KOPT-K1 (cell line): ENCODE results near the gene CCDC182.

Source experiments
- H3K27ac ChIP-seq: fragments of 200-600 bp; sonication (generic); 2 replicates; pipeline ENCODE4 v1.5.1; 2016; ENCODE audit warnings: antibody characterized with exemption, mild to moderate bottlenecking, low read depth, low read length; ENCODE audit not compliant: poor library complexity, severe bottlenecking
- H3K36me3 ChIP-seq: fragments of 200-600 bp; sonication (generic); 2 replicates; pipeline ENCODE4 v1.5.1; 2017; ENCODE audit warnings: antibody characterized with exemption, mild to moderate bottlenecking, low read length, moderate library complexity; ENCODE audit not compliant: insufficient read depth
- H3K9me3 ChIP-seq: fragments of 200-600 bp; sonication (generic); 2 replicates; pipeline ENCODE4 v1.5.1; 2017; ENCODE audit warnings: antibody characterized with exemption, low read length, mild to moderate bottlenecking; ENCODE audit not compliant: insufficient read depth, poor library complexity, severe bottlenecking

CCDC182 gene

GRCh38 chr17:57747221-57748017 is 2.3 kb upstream of the CCDC182 start:
- no peaks in the 10 kb centered on the region for H3K36me3 ChIP-seq
- H3K27ac ChIP-seq = peak overlapping the region; percentile 58
- no peaks in the 10 kb centered on the region for H3K9me3 ChIP-seq

DNA sequence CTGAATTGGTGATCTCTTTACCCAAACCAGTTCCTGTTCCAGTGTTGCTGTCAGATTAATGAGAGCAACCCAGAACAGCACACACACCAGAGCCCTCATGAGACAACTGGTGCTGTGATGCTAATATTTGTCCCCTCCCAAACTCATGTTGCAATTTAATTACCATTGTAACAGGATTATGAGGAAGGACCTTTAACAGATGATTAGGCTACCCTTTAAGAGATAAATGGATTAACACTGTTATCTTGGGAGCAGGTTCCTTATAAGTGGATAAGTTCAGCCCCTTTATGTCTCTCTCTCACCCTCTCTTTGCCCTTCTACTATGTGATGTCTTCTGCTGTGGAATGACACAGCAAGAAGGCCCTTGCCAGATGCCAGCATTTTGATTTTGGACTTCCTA is 1.1 kb upstream of the CCDC182 start:
- no peak overlapping the region for H3K27ac ChIP-seq
- H3K36me3 ChIP-seq = no peaks in the 10 kb centered on the region
- no peaks in the 10 kb centered on the region for H3K9me3 ChIP-seq

DNA sequence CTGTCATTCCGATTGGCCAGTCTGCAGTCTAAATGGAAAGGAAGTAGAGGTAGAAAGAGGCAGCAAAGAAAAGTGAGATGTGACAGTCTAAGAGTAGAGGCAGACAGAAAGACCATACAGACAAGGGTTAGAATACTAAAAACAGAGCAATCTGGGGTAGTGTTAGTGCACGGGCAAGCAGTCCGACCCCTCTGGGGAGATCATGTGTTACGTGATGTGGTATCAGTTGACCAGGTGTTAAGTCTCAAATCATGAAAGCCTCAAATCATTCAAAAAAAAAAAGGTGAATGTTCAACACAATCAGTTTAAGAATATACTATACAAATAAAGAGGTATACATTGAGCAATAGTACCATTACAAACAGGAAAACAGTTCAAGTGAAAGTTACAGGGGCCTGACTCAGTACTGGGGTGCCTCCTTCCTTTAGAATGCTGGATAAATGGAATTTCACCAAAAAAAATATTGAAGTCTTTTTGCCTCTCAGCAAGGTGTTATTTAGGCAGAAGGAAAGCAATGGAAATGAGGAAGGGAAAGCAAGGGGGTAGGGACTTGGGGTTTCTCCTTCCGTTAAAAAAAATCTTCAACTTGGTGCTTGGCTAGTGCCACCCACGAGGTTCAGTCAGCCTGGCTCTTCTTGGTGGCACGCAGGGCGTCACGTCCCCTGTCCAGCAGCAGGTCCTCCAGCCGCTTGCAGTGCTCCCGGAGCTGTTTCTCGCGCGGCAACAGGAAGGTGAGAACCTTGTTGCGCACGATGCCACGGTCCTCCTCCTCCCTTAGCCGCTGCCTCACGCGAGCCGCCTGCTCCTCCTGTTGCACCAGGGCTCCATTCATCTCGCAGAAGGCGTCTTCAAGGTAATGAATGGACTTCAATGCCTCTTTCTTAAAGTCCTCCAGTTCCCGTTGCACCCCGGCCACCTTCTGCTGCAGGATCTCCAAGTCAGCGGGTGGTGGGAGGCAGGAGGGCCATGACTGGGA is 616 bp downstream of the CCDC182 start:
- Histone ChIP-seq H3K9me3 (no peaks in the 10 kb centered on the region), H3K36me3 (no peaks in the 10 kb centered on the region), H3K27ac (no peak overlapping the region)

DNA sequence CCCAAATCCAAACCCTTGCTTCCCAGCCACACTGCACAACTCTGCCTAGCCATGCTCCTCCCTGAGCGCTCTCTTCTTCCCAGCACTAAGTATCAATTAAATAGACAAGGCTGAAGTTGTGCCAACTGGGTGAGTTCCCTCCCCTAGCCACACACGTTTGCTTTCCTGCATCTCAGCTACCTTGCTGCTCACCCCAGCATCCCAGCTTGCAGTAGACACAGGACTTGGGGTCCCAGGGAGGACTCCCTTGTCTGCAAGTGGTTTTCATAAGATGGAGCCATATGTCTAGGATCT is 4.9 kb downstream of the CCDC182 start:
- Histone ChIP-seq H3K9me3 (no peaks in the 10 kb centered on the region), H3K36me3 (no peaks in the 10 kb centered on the region), H3K27ac (no peak overlapping the region)

- H3K36me3 ChIP-seq = no peaks in the 10 kb centered on the region
- H3K27ac ChIP-seq = no peak overlapping the region
- no peaks in the 10 kb centered on the region for H3K9me3 ChIP-seq
Observed at GRCh38 chr17:57739402-57740234, 5.5 kb downstream of the CCDC182 start.

- H3K27ac ChIP-seq = no peak overlapping the region
- no peaks in the 10 kb centered on the region for H3K36me3 ChIP-seq
- H3K9me3 ChIP-seq = no peaks in the 10 kb centered on the region
Observed at GRCh38 chr17:57737450-57737849, 7.6 kb downstream of the CCDC182 start.

DNA sequence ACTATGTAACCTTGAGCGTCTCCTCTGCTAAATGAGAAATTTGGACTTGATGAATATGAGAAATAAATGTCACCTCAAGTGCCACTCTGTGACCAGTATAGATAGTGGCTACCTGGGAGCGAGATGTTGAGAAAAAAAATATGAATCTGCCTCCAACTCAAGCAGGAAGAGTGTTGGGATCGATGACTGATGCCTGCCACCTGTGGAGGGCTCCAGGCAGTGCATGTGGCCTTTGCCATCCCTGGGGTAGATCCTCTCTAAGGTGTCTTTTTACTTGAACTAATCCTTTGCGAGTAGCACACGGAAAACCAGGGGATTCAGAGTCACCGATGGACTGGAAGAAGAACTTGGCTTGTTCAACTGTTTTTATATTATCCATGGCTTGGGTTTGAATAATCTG is 9.4 kb downstream of the CCDC182 start:
- no peaks in the 10 kb centered on the region for H3K9me3 ChIP-seq
- H3K36me3 ChIP-seq = no peaks in the 10 kb centered on the region
- no peak overlapping the region for H3K27ac ChIP-seq

DNA sequence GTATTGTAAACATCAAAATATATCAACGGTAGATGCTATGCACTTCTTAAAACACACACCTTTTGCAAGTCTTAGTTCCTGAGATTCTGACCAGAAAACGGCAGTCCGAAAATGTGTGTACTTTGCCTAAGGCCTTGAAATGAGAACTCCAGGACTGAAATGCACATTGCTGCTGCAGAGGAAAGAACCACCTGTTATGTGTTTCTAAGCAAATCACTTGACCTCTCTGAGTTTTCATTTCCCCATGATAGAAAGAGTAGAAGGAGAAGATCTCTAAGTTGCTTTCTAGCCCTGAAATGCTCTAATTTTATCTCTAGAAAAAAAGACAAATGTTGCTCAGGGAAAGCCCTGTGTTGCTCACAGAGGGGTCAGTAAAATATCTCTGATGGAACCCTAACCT is 9.9 kb downstream of the CCDC182 start:
- no peaks in the 10 kb centered on the region for H3K9me3 ChIP-seq
- H3K36me3 ChIP-seq = no peaks in the 10 kb centered on the region
- no peak overlapping the region for H3K27ac ChIP-seq

DNA sequence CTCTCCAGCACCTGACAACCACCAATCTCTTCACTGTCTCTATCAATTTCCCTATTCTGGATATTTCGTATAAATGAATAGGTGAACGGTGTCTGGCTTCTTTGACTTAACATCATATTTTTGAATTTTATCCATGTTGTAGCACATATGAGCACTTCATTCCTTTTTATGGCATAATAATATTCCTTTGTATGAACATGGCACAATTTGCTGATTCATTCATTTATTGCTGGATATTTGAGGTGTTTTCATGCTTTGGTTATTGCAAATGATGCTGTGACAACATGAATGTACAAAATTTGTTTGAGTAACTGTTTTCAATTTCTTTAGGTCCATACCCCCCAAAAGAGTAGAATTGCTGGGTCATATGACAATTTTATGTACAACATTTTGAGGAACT is 12.0 kb downstream of the CCDC182 start:
- Histone ChIP-seq H3K36me3 (no peaks in the 10 kb centered on the region), H3K27ac (no peak overlapping the region), H3K9me3 (no peaks in the 10 kb centered on the region)

DNA sequence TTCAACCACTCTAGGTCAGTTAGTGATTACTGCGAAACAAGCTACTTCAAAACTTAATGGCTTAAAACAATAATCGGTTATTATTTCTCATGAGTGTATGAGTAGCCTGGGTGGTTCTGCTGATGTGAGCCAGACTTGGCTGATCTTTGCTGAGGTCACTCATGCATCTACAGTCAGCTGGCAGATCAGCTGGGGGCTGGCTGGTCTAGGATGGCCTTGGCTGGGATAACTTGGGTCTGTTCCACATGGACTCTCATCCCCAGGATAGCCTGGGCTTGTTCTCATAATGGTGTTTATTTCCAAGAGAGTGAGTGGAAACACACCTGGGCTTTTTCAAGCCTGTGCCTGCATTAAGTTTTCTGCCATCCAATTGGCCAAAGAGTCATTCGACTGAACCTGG is 13.0 kb downstream of the CCDC182 start:
- Histone ChIP-seq H3K9me3 (no peaks in the 10 kb centered on the region), H3K36me3 (no peaks in the 10 kb centered on the region), H3K27ac (no peak overlapping the region)

DNA sequence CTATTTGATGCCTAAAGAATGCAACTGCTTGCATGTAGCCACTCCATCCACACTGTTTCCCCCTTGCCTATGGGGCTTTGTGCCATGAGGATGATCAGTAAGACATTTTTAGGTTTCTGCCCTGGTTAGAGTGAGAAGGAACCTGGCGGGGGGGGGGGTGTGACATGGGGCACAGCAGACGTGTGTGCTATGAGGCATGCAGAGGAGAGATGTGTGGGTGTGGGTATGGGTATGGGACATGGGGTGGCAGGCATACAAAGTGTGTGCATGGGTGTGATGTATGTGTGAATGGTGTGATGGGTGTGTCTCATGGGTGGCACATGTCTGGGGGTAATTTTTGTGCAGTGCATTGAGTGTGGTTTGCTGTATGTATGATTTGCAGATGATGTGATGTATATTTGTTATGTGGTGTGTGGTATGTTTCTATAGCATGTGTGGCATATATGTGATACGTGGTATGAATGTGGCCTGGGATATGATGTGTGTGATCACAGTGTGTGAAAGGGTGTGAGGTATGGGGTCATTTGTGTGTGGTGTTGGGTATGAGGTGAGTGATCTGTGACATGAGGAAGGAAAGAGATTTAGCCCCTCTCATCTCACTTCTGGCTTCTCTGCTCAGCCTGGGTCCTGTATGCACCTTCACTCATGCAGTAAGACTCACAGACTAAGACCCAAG is 14.9 kb downstream of the CCDC182 start:
- H3K9me3 ChIP-seq = no peaks in the 10 kb centered on the region
- no peak overlapping the region for H3K27ac ChIP-seq

GRCh38 chr17:57727630-57728175 is 17.4 kb downstream of the CCDC182 start:
- Histone ChIP-seq H3K9me3 (no peaks in the 10 kb centered on the region), H3K27ac (no peak overlapping the region), H3K36me3 (no peaks in the 10 kb centered on the region)

More for the DNA sequence above, 14.9 kb downstream of the CCDC182 start:
- no peaks in the 10 kb centered on the region for H3K36me3 ChIP-seq

GRCh38 chr17:57726838-57727237 is 18.3 kb downstream of the CCDC182 start:
- H3K36me3 ChIP-seq = no peaks in the 10 kb centered on the region
- no peak overlapping the region for H3K27ac ChIP-seq
- H3K9me3 ChIP-seq = no peaks in the 10 kb centered on the region

- no peak overlapping the region for H3K27ac ChIP-seq
- H3K36me3 ChIP-seq = no peaks in the 10 kb centered on the region
- no peaks in the 10 kb centered on the region for H3K9me3 ChIP-seq
Observed at GRCh38 chr17:57726213-57726790, 18.8 kb downstream of the CCDC182 start.
